H1 (cell line): ENCODE data around the gene INPPL1. TPM values are rescaled to one million over a fixed set of nuclear protein-coding genes. Genes with fewer than 3 reads are reported as not detected.

Experiments
- CTCF ChIA-PET: fragments of 300-600 bp; sonication (Branson Sonifier 250); formaldehyde crosslinking; loops from one replicate; lab custom pipeline; 2021; ENCODE audit not compliant: partially characterized antibody; lab: Charles Lee
- POLR2A ChIA-PET: fragments of 300-600 bp; sonication (Branson Sonifier 250); formaldehyde crosslinking; loops from one replicate; lab custom pipeline; 2021; ENCODE audit warnings: inconsistent platforms; ENCODE audit not compliant: partially characterized antibody; lab: Charles Lee
- DNase-seq, 2 experiments: peaks; one replicate each; pipeline versions ENCODE4 v3.0.0 to v3.0.0-alpha.2; 2010 to 2022; ENCODE audit warnings: low spot score in 2 of 2, low read depth in 1 of 2, mixed read lengths in 1 of 2
- FAIRE-seq: peaks from 2 replicates; lab custom pipeline; 2011; peaks lifted over from hg19 to GRCh38; lab: Jason Lieb, UNC
- H2AFZ ChIP-seq: 2 replicates; pipeline ENCODE4 v1.8.1; 2012; ENCODE audit warnings: low read length, inconsistent platforms
- H2AK5ac ChIP-seq: 2 replicates; pipeline ENCODE4 v1.6.1; 2013; ENCODE audit warnings: low read depth, low read length
- H2BK120ac ChIP-seq: replicated peaks from 2 replicates; pipeline ENCODE3; 2013; ENCODE audit warnings: low read depth, low read length, inconsistent platforms
- H2BK12ac ChIP-seq: 2 replicates; pipeline ENCODE4 v1.6.1; 2013; ENCODE audit warnings: low read depth, low read length
- H2BK15ac ChIP-seq: 2 replicates; pipeline ENCODE4 v1.6.1; 2013; ENCODE audit warnings: low read length
- H2BK20ac ChIP-seq: 2 replicates; pipeline ENCODE4 v1.6.1; 2013; ENCODE audit warnings: low read length
- H2BK5ac ChIP-seq: 2 replicates; pipeline ENCODE4 v1.6.1; 2013; ENCODE audit warnings: low read depth, low read length
- H3K14ac ChIP-seq: 2 replicates; pipeline ENCODE4 v1.6.1; 2013; ENCODE audit warnings: inconsistent platforms; ENCODE audit not compliant: insufficient read length
- H3K18ac ChIP-seq: 2 replicates; pipeline ENCODE4 v1.6.1; 2013; ENCODE audit warnings: low read length; ENCODE audit errors: extremely low read depth
- H3K23ac ChIP-seq: 2 replicates; pipeline ENCODE4 v1.6.1; 2013; ENCODE audit warnings: inconsistent platforms; ENCODE audit not compliant: insufficient read length
- H3K23me2 ChIP-seq: 2 replicates; pipeline ENCODE4 v1.6.1; 2013; ENCODE audit warnings: low read depth, low read length
- H3K27ac ChIP-seq: 2 replicates; pipeline ENCODE4 v1.6.1; 2011; ENCODE audit warnings: low read depth, low read length, inconsistent platforms
- H3K27me3 ChIP-seq, 4 experiments: replicated peaks in 1 of 4; 1 replicate in 1 of 4; 2 replicates in 3 of 4; pipeline versions ENCODE4 v1.6.1 to v1.8.1; 2011 to 2013; ENCODE audit warnings: low read length in 3 of 4, mild to moderate bottlenecking in 3 of 4, inconsistent platforms in 2 of 4, mixed read lengths in 2 of 4, moderate library complexity in 1 of 4; ENCODE audit not compliant: control insufficient read depth in 3 of 4, insufficient read depth in 3 of 4; ENCODE audit errors: extremely low read depth in 1 of 4
- H3K36me3 ChIP-seq, 4 experiments: 2 replicates each; pipeline versions ENCODE4 v1.6.1 to v1.8.1; 2011 to 2013; ENCODE audit warnings: mild to moderate bottlenecking in 4 of 4, low read length in 3 of 4, moderate library complexity in 2 of 4, control low read depth in 1 of 4, inconsistent platforms in 1 of 4; ENCODE audit not compliant: insufficient read depth in 4 of 4, control insufficient read depth in 2 of 4
- H3K4ac ChIP-seq: replicated peaks from 2 replicates; pipeline ENCODE3; 2013; ENCODE audit warnings: low read length, low read depth, mixed read lengths, inconsistent platforms; ENCODE audit not compliant: insufficient read length
- H3K4me1 ChIP-seq, 4 experiments: replicated peaks in 1 of 4; 1 replicate in 1 of 4; 2 replicates in 3 of 4; pipeline versions ENCODE4 v1.6.1 to v1.8.1; 2011 to 2013; ENCODE audit warnings: low read length in 3 of 4, inconsistent platforms in 2 of 4, mixed read lengths in 1 of 4; ENCODE audit not compliant: insufficient read depth in 4 of 4, control insufficient read depth in 3 of 4
- H3K4me2 ChIP-seq, 2 experiments: 2 replicates each; pipeline versions ENCODE4 v1.6.1 to v1.8.1; 2011 to 2013; ENCODE audit warnings: low read depth in 2 of 2, low read length in 2 of 2, control low read depth in 1 of 2, inconsistent platforms in 1 of 2, mild to moderate bottlenecking in 1 of 2; ENCODE audit not compliant: insufficient read depth in 1 of 2
- H3K4me3 ChIP-seq, 4 experiments: fragments of 200-600, 300-600 bp in 1 of 4; sonication (generic), shearing (Covaris generic), sonication (Bioruptor Twin) in 1 of 4; 2 replicates each; pipeline versions ENCODE4 v1.5.1 to v1.8.1; 2011 to 2016; ENCODE audit warnings: low read length in 4 of 4, low read depth in 3 of 4, control low read depth in 2 of 4, inconsistent platforms in 2 of 4, mild to moderate bottlenecking in 2 of 4, mixed read lengths in 1 of 4, moderate library complexity in 1 of 4; ENCODE audit not compliant: insufficient read depth in 2 of 4; ENCODE audit errors: extremely low read depth in 1 of 4
- H3K56ac ChIP-seq: replicated peaks from 2 replicates; pipeline ENCODE3; 2013; ENCODE audit warnings: low read depth, mild to moderate bottlenecking, mixed read lengths, low read length, inconsistent platforms; ENCODE audit not compliant: insufficient read length
- H3K79me1 ChIP-seq: 2 replicates; pipeline ENCODE4 v1.6.1; 2013; ENCODE audit warnings: low read depth, low read length, control low read depth
- H3K79me2 ChIP-seq, 2 experiments: 2 replicates each; pipeline versions ENCODE4 v1.6.1 to v1.8.1; 2012 to 2013; ENCODE audit warnings: low read length in 2 of 2, mild to moderate bottlenecking in 2 of 2, inconsistent platforms in 1 of 2; ENCODE audit not compliant: insufficient read depth in 2 of 2, control insufficient read depth in 1 of 2
- H3K9ac ChIP-seq, 4 experiments: replicated peaks in 1 of 4; 1 replicate in 1 of 4; 2 replicates in 3 of 4; pipeline versions ENCODE4 v1.6.1 to v1.8.1; 2011 to 2013; ENCODE audit warnings: low read depth in 3 of 4, low read length in 3 of 4, control low read depth in 2 of 4, mild to moderate bottlenecking in 2 of 4, moderate library complexity in 2 of 4, inconsistent platforms in 1 of 4; ENCODE audit errors: extremely low read depth in 1 of 4
- H3K9me3 ChIP-seq, 2 experiments: 2 replicates each; pipeline versions ENCODE4 v1.6.1 to v1.8.1; 2012 to 2013; ENCODE audit warnings: mild to moderate bottlenecking in 2 of 2, moderate library complexity in 2 of 2, control low read depth in 1 of 2, inconsistent platforms in 1 of 2, low read depth in 1 of 2, low read length in 1 of 2, mixed read lengths in 1 of 2; ENCODE audit not compliant: insufficient read depth in 2 of 2
- H4K20me1 ChIP-seq, 2 experiments: replicated peaks in 1 of 2; 2 replicates each; pipeline versions ENCODE3 to v1.8.1; 2011 to 2013; ENCODE audit warnings: inconsistent platforms in 2 of 2, low read length in 2 of 2, mild to moderate bottlenecking in 1 of 2; ENCODE audit not compliant: insufficient read depth in 2 of 2, control insufficient read depth in 1 of 2
- H4K5ac ChIP-seq: 2 replicates; pipeline ENCODE4 v1.6.1; 2013; ENCODE audit warnings: low read length, low read depth, mixed read lengths, inconsistent platforms; ENCODE audit not compliant: insufficient read length
- H4K8ac ChIP-seq: 2 replicates; pipeline ENCODE4 v1.8.0; 2013; ENCODE audit warnings: mild to moderate bottlenecking, moderate library complexity, low read length, inconsistent platforms; ENCODE audit not compliant: insufficient read depth; ENCODE audit errors: extremely low read depth
- H4K91ac ChIP-seq: replicated peaks from 2 replicates; pipeline ENCODE3; 2013; ENCODE audit warnings: low read length, mixed read lengths, inconsistent platforms; ENCODE audit not compliant: insufficient read length
- SP2 ChIP-seq: IDR thresholded peaks from 2 replicates; pipeline ENCODE4 v1.6.1; 2012; ENCODE audit warnings: mild to moderate bottlenecking, low read length, inconsistent platforms
- TCF12 ChIP-seq: IDR thresholded peaks from 2 replicates; pipeline ENCODE4 v1.6.1; 2011; ENCODE audit warnings: low read depth, mild to moderate bottlenecking, low read length
- WGBS, 2 experiments: shearing (Covaris generic) in 1 of 2; methylation state at CpG; one replicate each; pipeline versions ENCODE4 v1.1.6 to v1.1.7; 2013 to 2015; ENCODE audit warnings: low lambda C conversion rate in 2 of 2, mixed read lengths in 2 of 2, inconsistent platforms in 1 of 2, low coverage in 1 of 2, missing lambda C conversion rate in 1 of 2; ENCODE audit not compliant: insufficient replicate concordance in 2 of 2, insufficient coverage in 1 of 2, insufficient read length in 1 of 2; ENCODE audit errors: extremely low coverage in 1 of 2, missing lambda C conversion rate in 1 of 2; 5-methylcytosine and 5-hydroxymethylcytosine counted together
- long read RNA-seq, 2 experiments: library from RNA in 1 of 2; library from capped mRNA in 1 of 2; stranded (forward); transcript quantifications; one replicate each; pipeline ENCODE4 v2.0.0, GENCODE V29; 2021; ENCODE audit warnings: inconsistent platforms in 1 of 2
- polyA minus RNA-seq, 3 experiments: library from RNA; depleted of rRNA, polyadenylated mRNA; stranded (reverse); fragments of >200 nt; gene quantifications; 1 replicate in 2 of 3; 2 replicates in 1 of 3; pipeline ENCODE4 v1.2.3, GENCODE V29; 2011
- polyA plus RNA-seq, 7 experiments: library from polyadenylated mRNA; depleted of rRNA in 3 of 7; stranded (reverse) in 5 of 7; unstranded in 2 of 7; fragments of >200 nt in 5 of 7; fragments of 200-250 nt in 2 of 7; gene quantifications; 1 replicate in 5 of 7; 2 replicates in 1 of 7; 4 replicates in 1 of 7; pipeline versions ENCODE4 v1.2.1 to v1.2.3, GENCODE V29; 2011 to 2013; ENCODE audit warnings: missing spikeins in 2 of 7, mixed read lengths in 2 of 7
- total RNA-seq: library from RNA; stranded (reverse); fragmentation: NEBNext Ultra II Directional; extraction: Animal tissue kit (Norgen Biotek cat#: 25700); gene quantifications from 2 replicates; pipeline ENCODE4 v1.2.1, GENCODE V29; 2021

Gene INPPL1, protein sequence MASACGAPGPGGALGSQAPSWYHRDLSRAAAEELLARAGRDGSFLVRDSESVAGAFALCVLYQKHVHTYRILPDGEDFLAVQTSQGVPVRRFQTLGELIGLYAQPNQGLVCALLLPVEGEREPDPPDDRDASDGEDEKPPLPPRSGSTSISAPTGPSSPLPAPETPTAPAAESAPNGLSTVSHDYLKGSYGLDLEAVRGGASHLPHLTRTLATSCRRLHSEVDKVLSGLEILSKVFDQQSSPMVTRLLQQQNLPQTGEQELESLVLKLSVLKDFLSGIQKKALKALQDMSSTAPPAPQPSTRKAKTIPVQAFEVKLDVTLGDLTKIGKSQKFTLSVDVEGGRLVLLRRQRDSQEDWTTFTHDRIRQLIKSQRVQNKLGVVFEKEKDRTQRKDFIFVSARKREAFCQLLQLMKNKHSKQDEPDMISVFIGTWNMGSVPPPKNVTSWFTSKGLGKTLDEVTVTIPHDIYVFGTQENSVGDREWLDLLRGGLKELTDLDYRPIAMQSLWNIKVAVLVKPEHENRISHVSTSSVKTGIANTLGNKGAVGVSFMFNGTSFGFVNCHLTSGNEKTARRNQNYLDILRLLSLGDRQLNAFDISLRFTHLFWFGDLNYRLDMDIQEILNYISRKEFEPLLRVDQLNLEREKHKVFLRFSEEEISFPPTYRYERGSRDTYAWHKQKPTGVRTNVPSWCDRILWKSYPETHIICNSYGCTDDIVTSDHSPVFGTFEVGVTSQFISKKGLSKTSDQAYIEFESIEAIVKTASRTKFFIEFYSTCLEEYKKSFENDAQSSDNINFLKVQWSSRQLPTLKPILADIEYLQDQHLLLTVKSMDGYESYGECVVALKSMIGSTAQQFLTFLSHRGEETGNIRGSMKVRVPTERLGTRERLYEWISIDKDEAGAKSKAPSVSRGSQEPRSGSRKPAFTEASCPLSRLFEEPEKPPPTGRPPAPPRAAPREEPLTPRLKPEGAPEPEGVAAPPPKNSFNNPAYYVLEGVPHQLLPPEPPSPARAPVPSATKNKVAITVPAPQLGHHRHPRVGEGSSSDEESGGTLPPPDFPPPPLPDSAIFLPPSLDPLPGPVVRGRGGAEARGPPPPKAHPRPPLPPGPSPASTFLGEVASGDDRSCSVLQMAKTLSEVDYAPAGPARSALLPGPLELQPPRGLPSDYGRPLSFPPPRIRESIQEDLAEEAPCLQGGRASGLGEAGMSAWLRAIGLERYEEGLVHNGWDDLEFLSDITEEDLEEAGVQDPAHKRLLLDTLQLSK
- total RNA-seq (79.1 and 79.5 TPM in 2 replicates), polyA plus RNA-seq (2011; rRNA removed) (54.5 and 91.4 TPM in 2 replicates), polyA minus RNA-seq (2011; rRNA and poly(A)+ RNA removed) (97.0 and 112 TPM in 2 replicates)
- polyA plus RNA-seq (2011; cell fraction: cytosol; rRNA removed), result 56.9 TPM
- polyA plus RNA-seq (2011; cell fraction: nucleus; rRNA removed), result 457 TPM
- 66.1 to 85.4 TPM (median 76.6 TPM) in 4 replicates for polyA plus RNA-seq (2012, experiment 1 of 2)
- polyA plus RNA-seq (2012, experiment 2 of 2), result 45.7 TPM
- 40.8 TPM for polyA plus RNA-seq (2013, experiment 1 of 2)
- 35.4 TPM for polyA plus RNA-seq (2013, experiment 2 of 2)
- 77.8 TPM for polyA minus RNA-seq (2011; cell fraction: cytosol; rRNA and poly(A)+ RNA removed)
- polyA minus RNA-seq (2011; cell fraction: nucleus; rRNA and poly(A)+ RNA removed), result 191 TPM
- long read RNA-seq, experiment 1, full-length matches to known transcripts, result 1 of 58 reads
- long read RNA-seq, experiment 1, partial matches to known transcripts, result 42 of 58 reads
- long read RNA-seq, experiment 1, other reads (novel, unspliced or antisense), result 15 of 58 reads
- long read RNA-seq, experiment 2, result 0 reads

DNA sequence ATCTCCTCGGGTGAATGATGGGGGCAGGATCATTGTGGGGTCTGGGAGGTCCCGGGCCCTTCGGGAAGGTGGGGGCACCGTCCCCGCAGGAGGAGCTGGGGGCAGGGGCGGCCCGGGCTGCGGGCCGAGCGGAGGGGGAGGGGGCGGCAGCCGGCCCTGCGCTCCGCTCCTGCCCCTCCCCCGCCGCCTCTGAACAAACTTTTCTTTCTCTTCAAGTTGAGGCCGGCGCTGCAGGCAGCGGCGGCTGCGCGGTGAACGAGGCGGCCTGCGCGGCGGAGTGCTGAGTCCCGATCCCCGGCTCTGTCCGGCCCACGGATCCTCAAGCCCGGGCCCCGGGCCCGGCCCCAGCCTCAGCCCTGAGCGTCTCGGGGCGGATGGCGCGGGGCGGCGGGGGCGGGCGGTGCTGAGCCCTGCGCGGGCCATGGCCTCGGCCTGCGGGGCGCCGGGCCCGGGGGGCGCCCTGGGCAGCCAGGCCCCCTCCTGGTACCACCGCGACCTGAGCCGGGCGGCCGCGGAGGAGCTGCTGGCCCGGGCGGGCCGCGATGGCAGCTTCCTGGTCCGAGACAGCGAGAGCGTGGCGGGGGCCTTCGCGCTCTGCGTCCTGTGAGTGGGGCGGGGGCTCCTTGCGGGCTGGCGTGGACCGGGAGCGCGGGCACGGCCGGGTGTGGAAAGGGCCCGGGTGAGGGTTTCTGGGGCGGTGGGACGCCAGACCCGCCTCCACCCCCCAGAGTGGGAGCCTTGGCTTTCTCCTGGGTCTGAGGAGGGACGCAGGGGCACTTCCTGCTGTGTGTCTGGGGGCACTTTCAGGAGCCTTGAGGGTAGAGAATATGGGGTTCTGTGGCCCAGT is at the start of gene INPPL1:
Gene INPPL1, plus strand, starts transcription at position 204 of the 847 bp plus-strand sequence. Its CDS starts 218 bp downstream, at position 422.
- 3% methylated on average over 34 of the region's 81 CpGs; no CpG with 5 or more reads in 1 of the 2 experiments for WGBS, 2 experiments
- Histone ChIP-seq H3K4ac (peak within 1 kb of the TSS; percentile 57), H2AK5ac (no peak within 1 kb of the TSS), H3K4me3 (peak within 1 kb of the TSS; percentile 69 to 89 (median 84)), H3K27me3 (no peaks in the 10 kb centered on the region), H3K18ac (peak within 1 kb of the TSS; percentile 90), H4K20me1 (peaks cover 6 to 13% of the 10 kb centered on the region in 2 experiments), H3K4me2 (peak within 1 kb of the TSS; percentile 84 to 95), H2BK12ac (peak within 1 kb of the TSS; percentile 87; the same call in 1 of the 2 replicates), H2BK20ac (no peak within 1 kb of the TSS), H2BK120ac (peak within 1 kb of the TSS; percentile 11), H2BK15ac (peak within 1 kb of the TSS; percentile 92), H4K91ac (peak within 1 kb of the TSS; percentile 84), H3K14ac (no peak within 1 kb of the TSS), H3K4me1 (peaks cover 10 to 11% (median 11%) of the 10 kb centered on the region in 4 experiments; a peak in 6 of 7 replicates), H2BK5ac (peak within 1 kb of the TSS; percentile 81), H3K9ac (peak within 1 kb of the TSS; percentile 58 to 91 (median 67); a peak in 6 of 7 replicates), H4K5ac (no peak within 1 kb of the TSS), H3K79me2 (peaks cover 0 to 11% of the 10 kb centered on the region in 2 experiments; a peak in 2 of 4 replicates), H2AFZ (no peak within 1 kb of the TSS), H3K56ac (peak within 1 kb of the TSS; percentile 93), H3K23ac (no peak within 1 kb of the TSS), H3K23me2 (peaks cover 15% of the 10 kb centered on the region), H3K27ac (peak within 1 kb of the TSS; percentile 60; the same call in 1 of the 2 replicates), H4K8ac (peak within 1 kb of the TSS; percentile 68), H3K36me3 (peaks cover 8 to 17% (median 14%) of the 10 kb centered on the region in 4 experiments; a peak in 7 of 8 replicates), H3K79me1 (peaks cover 6% of the 10 kb centered on the region), H3K9me3 (no peaks in the 10 kb centered on the region)
- FAIRE-seq (no peak), DNase-seq (peak in 1 of 2 experiments; percentile 61)
- POLR2A ChIA-PET, result interaction anchor here (0.6 to 9.9 kb wide), 13 partner anchors 9 to 557 kb away, joined by 3 to 160 read pairs (median 3); partner anchors contain the start of genes ANAPC15, FOLR2 and PHOX2A
- CTCF ChIA-PET, result interaction anchor here (0.6 to 8.3 kb wide), 5 partner anchors 12 to 206 kb away, joined by 3 to 72 read pairs (median 3); no protein-coding TSS in a partner anchor
- no peak for TF ChIP-seq SP2
- no peak for TF ChIP-seq TCF12
